IPS DF 6.9 (cell line): ENCODE measurements around the gene TXNDC16.
"Not testable (repeated sequence)": the region's sequence is repeated elsewhere in the genome, so short reads cannot be mapped to it uniquely, and the experiment has no call there.

Experiments used
- DNase-seq: peaks from one replicate; pipeline ENCODE4 v3.0.0-alpha.2; 2013; ENCODE audit warnings: low read depth, low spot score
- H3K27ac ChIP-seq: one replicate; pipeline ENCODE4 v1.5.1; 2013; ENCODE audit warnings: low read length, control low read depth
- H3K27me3 ChIP-seq: 2 replicates; pipeline ENCODE4 v1.6.1; 2013; ENCODE audit warnings: mild to moderate bottlenecking, low read length; ENCODE audit not compliant: control insufficient read depth, insufficient read depth
- H3K36me3 ChIP-seq: 2 replicates; pipeline ENCODE4 v1.6.1; 2013; ENCODE audit warnings: low read length; ENCODE audit not compliant: control insufficient read depth, insufficient read depth
- H3K4me1 ChIP-seq: 2 replicates; pipeline ENCODE4 v1.6.1; 2013; ENCODE audit warnings: low read length; ENCODE audit not compliant: control insufficient read depth, insufficient read depth
- H3K4me3 ChIP-seq: 2 replicates; pipeline ENCODE4 v1.5.1; 2013; ENCODE audit warnings: mild to moderate bottlenecking, low read length
- H3K9me3 ChIP-seq: 2 replicates; pipeline ENCODE4 v1.6.1; 2013; ENCODE audit warnings: low read length, inconsistent platforms; ENCODE audit not compliant: control insufficient read depth, insufficient read depth
- WGBS: extraction: QIAGEN DNeasy Blood & Tissue Kit; methylation state at CpG from one replicate; pipeline ENCODE4 v1.1.7; 2013; ENCODE audit warnings: mixed read lengths, missing lambda C conversion rate; ENCODE audit not compliant: insufficient read length, insufficient coverage; 5-methylcytosine and 5-hydroxymethylcytosine counted together

The TXNDC16 gene

GRCh38 chr14:52485350-52485960 is 66.8 kb downstream of the TXNDC16 start:
- Histone ChIP-seq H3K27ac (no peak overlapping the region), H3K4me1 (no peaks in the 10 kb centered on the region), H3K36me3 (no peaks in the 10 kb centered on the region), H3K9me3 (no peaks in the 10 kb centered on the region), H3K4me3 (no peak overlapping the region), H3K27me3 (no peaks in the 10 kb centered on the region)
- DNase-seq: no peak
- no CpG with 5 or more reads among the region's 4 CpGs for WGBS

GRCh38 chr14:52481864-52482263 is 70.4 kb downstream of the TXNDC16 start:
- Histone ChIP-seq H3K36me3 (no peaks in the 10 kb centered on the region), H3K9me3 (no peaks in the 10 kb centered on the region), H3K27ac (no peak overlapping the region), H3K27me3 (no peaks in the 10 kb centered on the region), H3K4me3 (no peak overlapping the region), H3K4me1 (no peaks in the 10 kb centered on the region)
- no peak for DNase-seq

GRCh38 chr14:52473557-52473956 is 78.7 kb downstream of the TXNDC16 start:
- Histone ChIP-seq H3K4me1 (no peaks in the 10 kb centered on the region), H3K36me3 (no peaks in the 10 kb centered on the region), H3K9me3 (no peaks in the 10 kb centered on the region), H3K27me3 (no peaks in the 10 kb centered on the region), H3K27ac (no peak overlapping the region), H3K4me3 (no peak overlapping the region)
- no CpG with 5 or more reads among the region's 1 CpG for WGBS
- no peak for DNase-seq

- Histone ChIP-seq H3K27me3 (no peaks in the 10 kb centered on the region), H3K36me3 (no peaks in the 10 kb centered on the region), H3K4me3 (no peak overlapping the region), H3K9me3 (no peaks in the 10 kb centered on the region), H3K27ac (no peak overlapping the region), H3K4me1 (no peaks in the 10 kb centered on the region)
- WGBS: no CpG with 5 or more reads among the region's 6 CpGs
- DNase-seq: no peak
Observed at GRCh38 chr14:52472728-52473127, 79.6 kb downstream of the TXNDC16 start.

- H3K9me3 ChIP-seq, H3K4me1 ChIP-seq, H3K36me3 ChIP-seq, H3K4me3 ChIP-seq, H3K27ac ChIP-seq, DNase-seq, H3K27me3 ChIP-seq: not testable (repeated sequence)
- WGBS: no CpG with 5 or more reads among the region's 13 CpGs
Observed at GRCh38 chr14:52472251-52472650, 80.1 kb downstream of the TXNDC16 start.

GRCh38 chr14:52467515-52468266 is 84.6 kb downstream of the TXNDC16 start:
- no peaks in the 10 kb centered on the region for H3K36me3 ChIP-seq
- H3K27me3 ChIP-seq: no peaks in the 10 kb centered on the region
- no peak overlapping the region for H3K4me3 ChIP-seq
- DNase-seq: no peak
- 100% methylated on average over 1 of the region's 7 CpGs for WGBS
- H3K27ac ChIP-seq: no peak overlapping the region
- H3K9me3 ChIP-seq: no peaks in the 10 kb centered on the region
- no peaks in the 10 kb centered on the region for H3K4me1 ChIP-seq

- Histone ChIP-seq H3K4me3 (no peak overlapping the region), H3K36me3 (no peaks in the 10 kb centered on the region; the same call in 1 of the 2 replicates), H3K27me3 (no peaks in the 10 kb centered on the region), H3K27ac (no peak overlapping the region), H3K9me3 (peaks cover 2% of the 10 kb centered on the region; the same call in 1 of the 2 replicates), H3K4me1 (no peaks in the 10 kb centered on the region)
- no peak for DNase-seq
- no CpG with 5 or more reads among the region's 4 CpGs for WGBS
Observed at GRCh38 chr14:52464175-52464574, 88.1 kb downstream of the TXNDC16 start.

- Histone ChIP-seq H3K27ac (no peak overlapping the region), H3K4me1 (no peaks in the 10 kb centered on the region), H3K36me3 (no peaks in the 10 kb centered on the region; the same call in 1 of the 2 replicates), H3K9me3 (peaks cover 2% of the 10 kb centered on the region; the same call in 1 of the 2 replicates), H3K27me3 (no peaks in the 10 kb centered on the region), H3K4me3 (no peak overlapping the region)
- DNase-seq: no peak
- no CpG with 5 or more reads among the region's 3 CpGs for WGBS
Observed at GRCh38 chr14:52463375-52463774, 88.9 kb downstream of the TXNDC16 start.

GRCh38 chr14:52461721-52462120 is 90.6 kb downstream of the TXNDC16 start:
- H3K27ac ChIP-seq: no peak overlapping the region
- H3K27me3 ChIP-seq: no peaks in the 10 kb centered on the region
- no CpG with 5 or more reads among the region's 1 CpG for whole genome bisulfite sequencing
- no peak for DNase-seq
- peaks cover 2% of the 10 kb centered on the region; the same call in 1 of the 2 replicates for H3K9me3 ChIP-seq
- H3K36me3 ChIP-seq: no peaks in the 10 kb centered on the region; the same call in 1 of the 2 replicates
- no peak overlapping the region for H3K4me3 ChIP-seq
- no peaks in the 10 kb centered on the region for H3K4me1 ChIP-seq

GRCh38 chr14:52458721-52459085 is 93.6 kb downstream of the TXNDC16 start:
- H3K27ac ChIP-seq: no peak overlapping the region
- H3K27me3 ChIP-seq: no peaks in the 10 kb centered on the region
- H3K4me1 ChIP-seq: no peaks in the 10 kb centered on the region
- no peak for DNase-seq
- peaks cover 2% of the 10 kb centered on the region; the same call in 1 of the 2 replicates for H3K9me3 ChIP-seq
- H3K4me3 ChIP-seq: no peak overlapping the region
- no CpG with 5 or more reads among the region's 1 CpG for WGBS
- H3K36me3 ChIP-seq: no peaks in the 10 kb centered on the region; the same call in 1 of the 2 replicates

- no peak overlapping the region for H3K4me3 ChIP-seq
- no peaks in the 10 kb centered on the region; the same call in 1 of the 2 replicates for H3K36me3 ChIP-seq
- no peak for DNase-seq
- H3K27me3 ChIP-seq: no peaks in the 10 kb centered on the region
- H3K27ac ChIP-seq: no peak overlapping the region
- no peaks in the 10 kb centered on the region for H3K4me1 ChIP-seq
- peaks cover 2% of the 10 kb centered on the region; the same call in 1 of the 2 replicates for H3K9me3 ChIP-seq
Observed at GRCh38 chr14:52457411-52457810, 94.9 kb downstream of the TXNDC16 start.
